Islet of Langerhans (tissue), 1 donor: ENCODE results near the gene NCS1.

Source experiments
- FAIRE-seq: peaks from one replicate; lab custom pipeline; 2011; peaks lifted over from hg19 to GRCh38; lab: Jason Lieb, UNC

Gene NCS1

GRCh38 chr9:130147910-130148309, 24.3 kb upstream of the NCS1 start:
- no peak for FAIRE-seq

- FAIRE-seq, result no peak
These were observed 23.2 kb upstream of the NCS1 start for GRCh38 chr9:130149031-130149430.

GRCh38 chr9:130149654-130150286, 22.4 kb upstream of the NCS1 start:
- FAIRE-seq, result no peak

DNA sequence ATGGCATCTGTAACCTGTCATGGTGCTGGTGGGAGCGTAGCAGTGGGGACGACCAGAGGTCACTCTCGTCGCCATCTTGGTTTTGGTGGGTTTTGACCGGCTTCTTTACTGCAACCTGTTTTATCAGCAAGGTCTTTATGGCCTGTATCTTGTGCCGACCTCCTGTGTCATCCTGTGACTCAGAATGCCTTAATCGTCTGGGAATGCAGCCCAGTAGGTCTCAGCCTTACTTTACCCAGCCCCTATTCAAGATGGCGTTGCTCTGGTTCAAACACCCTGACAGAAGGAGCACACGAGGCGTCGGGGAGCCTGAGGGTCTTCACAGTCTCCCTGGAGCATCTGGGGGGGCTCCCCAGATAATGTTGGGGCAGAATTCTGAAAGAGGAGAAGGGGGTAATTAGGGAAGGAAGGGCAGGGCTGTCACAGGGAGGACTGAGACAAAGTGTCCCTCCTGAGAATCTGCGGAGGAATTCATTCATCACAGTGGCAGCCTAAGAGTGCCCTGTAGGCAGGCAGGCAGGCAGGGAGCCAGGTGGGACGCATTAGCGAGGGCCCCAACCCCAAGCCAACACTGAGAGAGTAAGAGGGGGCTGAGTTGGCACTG, 21.3 kb upstream of the NCS1 start:
- FAIRE-seq, result no peak

- FAIRE-seq, result no peak
These were observed 17.4 kb upstream of the NCS1 start for GRCh38 chr9:130154816-130155215.

DNA sequence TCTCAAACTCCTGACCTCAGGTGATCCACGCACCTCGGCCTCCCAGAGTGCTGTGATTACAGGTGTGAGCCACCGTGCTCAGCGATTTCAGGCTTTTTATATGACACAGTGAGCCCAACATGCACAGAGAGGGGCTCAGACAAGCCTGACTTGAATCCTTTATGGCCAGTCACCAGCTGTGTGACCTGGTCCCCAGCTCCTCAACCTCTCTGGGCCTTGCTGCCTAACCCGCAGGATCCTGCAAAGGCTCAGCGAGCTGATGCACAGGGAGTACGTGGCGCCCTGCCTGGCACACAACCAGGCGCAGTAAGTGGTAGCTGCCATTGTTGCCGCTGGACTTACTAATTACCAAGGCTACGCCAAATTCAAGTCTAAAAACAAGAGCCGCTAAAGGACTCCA, 16.6 kb upstream of the NCS1 start:
- no peak for FAIRE-seq

DNA sequence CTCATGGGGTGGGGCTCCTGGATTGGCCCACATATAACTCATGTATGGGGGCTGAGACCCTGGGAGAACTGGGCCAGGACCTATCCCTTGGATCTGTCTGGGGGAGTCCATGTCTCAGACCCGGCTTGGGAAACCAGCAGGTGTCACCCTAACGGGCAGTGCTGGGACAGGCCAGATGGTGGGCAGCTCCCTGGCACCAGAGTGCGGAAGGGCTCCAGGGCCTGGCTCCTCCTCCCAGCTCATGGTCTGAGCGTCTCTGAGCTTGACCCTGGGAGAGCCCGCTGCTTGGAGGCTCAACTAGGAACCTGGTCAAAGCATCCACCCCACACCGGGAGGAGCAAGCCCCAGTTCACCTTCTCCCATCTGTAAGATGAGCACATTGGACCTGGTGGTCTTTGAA, 15.5 kb upstream of the NCS1 start:
- no peak for FAIRE-seq

GRCh38 chr9:130157079-130157478, 15.1 kb upstream of the NCS1 start:
- no peak for FAIRE-seq

DNA sequence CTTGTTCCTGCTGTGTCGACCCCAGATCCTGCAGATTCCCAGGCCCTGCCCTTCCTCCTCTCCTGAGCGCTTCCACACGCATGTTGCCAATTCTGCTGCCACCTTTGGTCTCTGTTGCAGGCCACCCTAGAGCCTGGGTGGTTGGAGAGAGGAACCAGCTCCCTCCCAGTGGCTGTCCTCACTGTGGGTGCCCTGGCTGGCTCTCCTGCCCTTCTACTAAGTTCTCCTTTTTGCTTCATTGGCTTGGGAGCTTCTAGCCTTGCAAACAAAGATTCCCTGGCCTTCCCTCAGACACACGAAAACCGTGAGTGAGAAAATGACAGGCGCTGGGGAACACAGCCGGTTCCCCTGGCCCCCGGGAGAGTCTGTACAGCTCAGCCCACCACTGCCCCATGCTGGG, 14.2 kb upstream of the NCS1 start:
- no peak for FAIRE-seq

GRCh38 chr9:130159057-130159456, 13.1 kb upstream of the NCS1 start:
- FAIRE-seq, result no peak

GRCh38 chr9:130159915-130160670, 12.1 kb upstream of the NCS1 start:
- no peak for FAIRE-seq

- no peak for FAIRE-seq
These were observed 11.2 kb upstream of the NCS1 start for GRCh38 chr9:130160862-130161470.

DNA sequence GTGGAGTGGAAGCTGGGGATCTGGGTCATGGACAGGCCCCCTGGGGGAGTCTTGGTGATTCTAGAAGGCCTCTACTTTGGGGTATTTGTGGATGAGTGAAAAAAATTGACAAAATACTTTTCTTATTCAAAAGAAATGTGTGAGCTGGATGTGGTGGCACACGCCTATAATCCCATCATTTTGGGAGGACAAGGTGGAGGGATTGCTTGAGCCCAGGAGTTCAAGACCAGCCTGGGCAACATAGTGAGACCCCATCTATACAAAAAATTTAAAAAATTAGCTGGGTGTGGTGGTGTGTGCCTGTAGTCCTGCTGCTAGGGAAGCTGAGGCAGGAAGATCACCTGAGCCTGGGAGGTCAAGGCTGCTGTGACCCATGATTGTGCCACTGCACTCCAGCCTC, 6.6 kb upstream of the NCS1 start:
- no peak for FAIRE-seq

GRCh38 chr9:130166399-130166798, 5.8 kb upstream of the NCS1 start:
- FAIRE-seq, result no peak

- no peak for FAIRE-seq
These were observed 4.3 kb upstream of the NCS1 start for GRCh38 chr9:130167927-130168326.

DNA sequence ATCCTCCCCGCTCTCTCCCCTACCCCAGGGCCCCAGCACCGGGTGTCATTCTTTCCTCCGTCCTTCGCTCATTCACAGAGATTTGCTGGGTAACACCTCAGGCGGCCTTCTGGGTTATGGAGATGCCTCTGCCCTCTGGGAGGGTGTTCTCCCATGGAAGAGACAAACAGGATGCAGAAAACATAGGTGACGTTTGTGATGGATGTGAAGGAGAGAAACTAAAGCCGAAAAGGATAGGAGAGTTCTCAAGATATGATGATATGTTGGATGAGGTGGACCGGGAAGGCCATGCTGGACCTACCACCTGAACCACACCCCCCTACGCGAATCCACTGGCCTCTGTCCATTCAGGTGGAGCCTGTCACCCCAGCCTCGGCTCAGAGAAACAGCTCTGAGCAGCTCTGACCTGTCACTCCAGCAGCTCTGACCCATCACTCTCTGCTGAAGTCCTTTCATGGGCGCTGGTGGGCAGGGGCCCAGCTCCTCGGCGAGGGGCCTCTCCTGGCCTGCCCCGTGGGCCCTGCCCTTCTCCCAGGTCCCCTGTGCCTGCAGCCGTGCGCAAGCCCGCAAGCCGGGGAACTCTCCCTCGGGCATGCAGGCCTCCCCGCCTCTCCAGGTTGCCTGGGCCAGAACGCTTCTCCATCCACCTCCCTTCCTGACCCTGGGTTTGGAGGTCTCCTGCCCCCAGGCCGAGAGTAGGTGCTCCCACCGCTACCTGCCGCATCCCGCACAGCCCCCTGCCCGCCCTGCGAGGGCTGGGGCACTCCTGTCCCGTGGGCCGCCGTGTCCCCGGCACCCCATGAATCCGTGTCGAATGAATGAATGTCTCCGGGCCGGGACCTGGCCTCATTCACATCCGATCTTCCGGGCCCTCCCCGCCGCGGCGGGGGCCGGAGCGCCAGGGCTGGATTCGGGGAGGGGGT, 717 bp upstream of the NCS1 start:
- no peak for FAIRE-seq

DNA sequence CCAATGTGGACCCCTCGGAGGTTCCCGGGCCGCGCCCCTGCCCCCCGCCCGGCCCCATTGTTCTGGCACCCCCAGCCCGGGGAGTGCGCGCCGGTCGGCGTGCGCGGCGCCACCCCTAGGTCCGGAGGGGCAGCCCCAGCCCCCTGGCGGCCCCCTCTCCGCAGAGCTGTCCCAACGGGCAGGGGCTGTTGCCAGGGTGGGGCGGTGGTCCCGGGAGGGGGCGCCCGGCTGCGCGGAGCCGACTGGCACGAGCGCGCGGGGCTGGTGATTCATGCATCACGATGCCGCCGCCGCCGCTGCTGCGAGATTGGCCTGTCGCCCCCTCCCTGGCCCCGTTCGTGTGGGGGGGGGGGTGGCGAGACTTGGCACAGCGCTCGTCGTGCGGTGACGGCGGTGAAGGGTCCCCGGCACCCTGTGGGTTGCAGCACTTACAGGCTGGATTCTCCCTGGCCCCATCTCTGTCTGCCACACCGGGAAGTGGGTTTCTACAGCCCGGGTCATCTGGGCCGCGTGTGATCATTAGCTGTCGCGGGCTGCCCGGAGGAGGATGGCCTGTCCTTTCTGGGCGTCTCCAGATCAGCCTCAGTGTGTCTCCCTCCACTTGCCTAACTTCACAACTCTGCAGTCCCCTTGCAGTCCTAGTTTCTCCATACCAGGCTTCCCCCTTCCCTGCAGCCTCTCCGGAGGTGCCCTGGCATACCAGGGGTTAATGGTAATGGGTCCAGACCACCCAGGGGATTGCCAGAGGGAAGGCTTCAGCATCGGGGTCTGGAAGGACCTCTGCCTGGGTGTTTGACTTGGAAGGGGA, 858 bp downstream of the NCS1 start:
- no peak for FAIRE-seq

DNA sequence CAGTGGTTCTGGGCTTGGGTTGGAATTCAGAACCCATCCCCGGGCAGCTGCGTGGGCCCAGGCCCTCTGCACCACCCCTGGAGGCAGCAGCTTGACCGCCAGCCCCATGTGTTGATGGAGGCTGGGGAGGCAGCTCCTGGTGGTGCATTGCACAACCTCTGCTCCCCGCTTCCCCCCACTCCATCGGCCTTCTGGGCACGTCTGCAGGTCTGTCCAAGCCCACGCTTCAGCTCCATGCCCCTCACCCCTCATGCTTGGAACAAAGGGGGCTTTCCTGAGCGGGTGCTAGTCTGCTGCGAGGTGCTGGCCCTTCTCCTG, 1.4 kb downstream of the NCS1 start:
- no peak for FAIRE-seq

GRCh38 chr9:130174025-130174424, 1.8 kb downstream of the NCS1 start:
- FAIRE-seq, result no peak

DNA sequence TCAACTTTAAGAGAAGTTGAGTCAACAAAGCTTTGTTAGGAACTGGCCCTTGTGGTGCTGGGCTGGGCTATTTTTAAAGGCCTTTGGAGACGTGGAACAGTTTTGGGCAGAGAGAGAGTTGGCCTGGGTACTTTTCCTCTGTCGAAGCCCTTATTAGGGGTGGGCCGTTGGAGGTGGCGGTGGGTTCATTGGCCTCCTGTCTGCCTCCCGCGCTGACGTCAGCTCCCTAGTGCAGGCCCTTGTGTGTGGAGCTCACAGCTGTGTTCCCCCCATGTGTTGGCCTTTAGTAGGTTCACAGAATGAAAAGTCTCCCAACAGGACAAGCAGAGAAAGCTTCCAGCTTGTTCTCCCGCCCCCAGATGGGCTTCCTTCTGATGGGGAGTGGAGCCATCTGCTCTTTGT, 2.7 kb downstream of the NCS1 start:
- no peak for FAIRE-seq

DNA sequence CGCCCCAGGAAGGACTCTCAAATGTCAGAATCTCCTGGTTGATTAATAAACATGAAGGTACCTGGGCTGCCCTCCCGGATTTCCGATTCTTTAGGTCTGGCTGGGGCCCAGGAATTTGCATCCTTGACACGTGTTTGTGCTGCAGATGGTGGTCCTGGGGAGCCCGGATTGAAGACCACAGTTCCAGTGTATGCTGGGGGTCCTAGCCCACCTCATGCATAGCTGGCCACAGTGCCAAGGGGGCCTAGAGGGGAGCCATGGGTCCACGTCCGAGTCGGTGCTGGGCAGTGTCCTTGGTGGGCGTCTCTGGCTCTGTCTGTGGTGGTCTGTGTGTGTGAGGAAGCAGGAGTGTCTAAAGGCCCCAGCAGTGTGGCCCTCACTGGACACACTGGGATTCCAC, 3.2 kb downstream of the NCS1 start:
- FAIRE-seq, result no peak

GRCh38 chr9:130176760-130177159, 4.6 kb downstream of the NCS1 start:
- no peak for FAIRE-seq
